HG03060 (cell line): Measurements from ENCODE around the gene TJP1.
"Not testable (repeated sequence)": the region's sequence is repeated elsewhere in the genome, so short reads cannot be mapped to it uniquely, and the experiment has no call there.

ENCODE experiments used
- ATAC-seq: cut with Tn5 transposase; IDR thresholded peaks from one replicate; pipeline ENCODE4 v1.9.1; 2021; ENCODE audit warnings: low read depth, moderate number of reproducible peaks; ENCODE audit not compliant: unreplicated experiment

Gene TJP1

GRCh38 chr15:29765234-29765841, 56.9 kb downstream of the TJP1 start:
- ATAC-seq, result no peak

GRCh38 chr15:29759596-29759995, 62.7 kb downstream of the TJP1 start:
- ATAC-seq, result no peak

- no peak for ATAC-seq
These were observed 65.7 kb downstream of the TJP1 start for GRCh38 chr15:29756358-29757267.

- not testable (repeated sequence) for ATAC-seq
These were observed 68.3 kb downstream of the TJP1 start for GRCh38 chr15:29754009-29754408.

- ATAC-seq, result no peak
These were observed 68.8 kb downstream of the TJP1 start for GRCh38 chr15:29753506-29753905.

- ATAC-seq, result no peak
These were observed 71.5 kb downstream of the TJP1 start for GRCh38 chr15:29750754-29751153.

GRCh38 chr15:29749365-29750086, 72.7 kb downstream of the TJP1 start:
- no peak for ATAC-seq

- no peak for ATAC-seq
These were observed 74.3 kb downstream of the TJP1 start for GRCh38 chr15:29747837-29748417.

- ATAC-seq, result no peak
These were observed 78.8 kb downstream of the TJP1 start for GRCh38 chr15:29743475-29743874.

GRCh38 chr15:29740692-29741311, 81.5 kb downstream of the TJP1 start:
- ATAC-seq, result no peak

- no peak for ATAC-seq
These were observed 85.6 kb downstream of the TJP1 start for GRCh38 chr15:29736744-29737020.

- no peak for ATAC-seq
These were observed 86.1 kb downstream of the TJP1 start for GRCh38 chr15:29736012-29736743.

- ATAC-seq, result no peak
These were observed 87.2 kb downstream of the TJP1 start for GRCh38 chr15:29734917-29735572.

GRCh38 chr15:29731865-29732264, 90.4 kb downstream of the TJP1 start:
- ATAC-seq, result no peak

GRCh38 chr15:29730471-29730870, 91.8 kb downstream of the TJP1 start:
- not testable (repeated sequence) for ATAC-seq

GRCh38 chr15:29728418-29728817, 93.8 kb downstream of the TJP1 start:
- no peak for ATAC-seq

- no peak for ATAC-seq
These were observed 94.4 kb downstream of the TJP1 start for GRCh38 chr15:29727871-29728270.

- no peak for ATAC-seq
These were observed 95.7 kb downstream of the TJP1 start for GRCh38 chr15:29726553-29726952.

GRCh38 chr15:29724026-29724425, 98.2 kb downstream of the TJP1 start:
- no peak for ATAC-seq

- ATAC-seq, result no peak
These were observed 108.5 kb downstream of the TJP1 start for GRCh38 chr15:29713784-29714183.
